PC-9 (cell line): ENCODE measurements around the gene ATN1.

Experiments used
- CTCF ChIP-seq: fragments of 200-600 bp; sonication (generic); conservative IDR thresholded peaks from 2 replicates; pipeline ENCODE4 v1.6.1; 2017; ENCODE audit warnings: mixed run types, antibody characterized with exemption, mild to moderate bottlenecking, moderate library complexity
- EZH2 ChIP-seq: fragments of 200-600 bp; sonication (generic); IDR thresholded peaks from 2 replicates; pipeline ENCODE4 v1.8.0; 2017; ENCODE audit warnings: antibody characterized with exemption, low read depth

DNA sequence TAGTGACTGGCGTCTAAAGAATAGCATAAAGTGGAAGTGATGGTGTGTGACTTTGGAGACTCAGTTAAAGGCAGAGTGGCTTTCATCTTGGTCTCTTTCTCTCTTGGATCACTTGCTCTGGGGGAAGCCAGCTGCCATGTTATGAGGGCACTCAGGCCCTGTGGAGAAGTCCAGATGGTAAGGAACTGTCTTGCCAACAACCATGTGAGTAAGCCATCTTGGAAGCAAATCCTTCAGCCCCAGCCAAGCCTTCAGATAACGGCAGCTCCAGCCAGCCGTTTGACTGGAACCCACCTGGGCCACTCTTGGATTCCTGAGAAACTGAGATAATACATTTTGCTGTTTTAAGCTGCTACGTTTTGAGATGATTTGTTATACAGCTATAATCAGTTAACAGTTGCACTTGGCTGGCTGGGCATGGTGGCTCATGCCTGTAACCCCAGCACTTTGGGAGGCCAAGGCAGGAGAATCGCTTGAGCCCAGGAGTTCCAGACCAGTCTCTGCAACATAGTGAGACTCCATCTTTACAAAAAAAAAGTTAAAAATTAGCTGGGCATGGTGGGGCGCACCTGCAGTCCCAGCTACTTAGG is 30.8 kb upstream of the ATN1 start:
- TF ChIP-seq CTCF (no peak), EZH2 (no peak)
